Measurements from ENCODE around the gene GALT. TPM values are rescaled to one million over a fixed set of nuclear protein-coding genes. Genes with fewer than 3 reads are reported as not detected.
"Not testable (repeated sequence)": the region's sequence is repeated elsewhere in the genome, so short reads cannot be mapped to it uniquely, and the experiment has no call there.

The GALT gene
- total RNA-seq, 2 experiments from 2014 or later = 42.4 to 43.4 TPM

GRCh38 chr9:34636791-34637355 is 9.6 kb upstream of the GALT start:
- H3K4me1 Mint-ChIP-seq = peaks cover 30% of the 10 kb centered on the region
- peaks cover 23% of the 10 kb centered on the region for H3K36me3 Mint-ChIP-seq
- H3K27me3 Mint-ChIP-seq = no peaks in the 10 kb centered on the region
- peak overlapping the region; percentile 97 for H3K4me3 Mint-ChIP-seq
- H3K27ac Mint-ChIP-seq = peak overlapping the region; percentile 93
- DNase-seq = no peak
- H3K9me3 Mint-ChIP-seq = no peaks in the 10 kb centered on the region

GRCh38 chr9:34637356-34638137 is 8.9 kb upstream of the GALT start, which contains the start of gene SIGMAR1:
TSS of gene SIGMAR1 (minus strand) at chr9:34637787. CDS start at chr9:34637697, 90 bp downstream.
- no peaks in the 10 kb centered on the region for H3K27me3 Mint-ChIP-seq
- H3K27ac Mint-ChIP-seq = peak within 1 kb of the TSS; percentile 93
- H3K36me3 Mint-ChIP-seq = peaks cover 23% of the 10 kb centered on the region
- H3K4me3 Mint-ChIP-seq = peak within 1 kb of the TSS; percentile 97
- peak; percentile 97 for DNase-seq
- no peaks in the 10 kb centered on the region for H3K9me3 Mint-ChIP-seq
- peaks cover 30% of the 10 kb centered on the region for H3K4me1 Mint-ChIP-seq

GRCh38 chr9:34638138-34638445 is 8.4 kb upstream of the GALT start:
- Mint-ChIP-seq H3K9me3 (no peaks in the 10 kb centered on the region), H3K36me3 (peaks cover 22% of the 10 kb centered on the region), H3K4me3 (peak overlapping the region; percentile 97), H3K27ac (peak overlapping the region; percentile 93), H3K27me3 (no peaks in the 10 kb centered on the region), H3K4me1 (peaks cover 30% of the 10 kb centered on the region)
- DNase-seq = no peak

- peaks cover 25% of the 10 kb centered on the region for H3K4me1 Mint-ChIP-seq
- not testable (repeated sequence) for H3K27me3 Mint-ChIP-seq, DNase-seq, H3K9me3 Mint-ChIP-seq, H3K4me3 Mint-ChIP-seq, H3K27ac Mint-ChIP-seq
- H3K36me3 Mint-ChIP-seq = peaks cover 21% of the 10 kb centered on the region
Observed at GRCh38 chr9:34639322-34639721, 7.2 kb upstream of the GALT start.

- Mint-ChIP-seq H3K36me3 (peaks cover 6% of the 10 kb centered on the region), H3K9me3 (no peaks in the 10 kb centered on the region), H3K4me1 (peaks cover 15% of the 10 kb centered on the region), H3K27me3 (no peaks in the 10 kb centered on the region), H3K27ac (no peak overlapping the region), H3K4me3 (no peak overlapping the region)
- no peak for DNase-seq
Observed at GRCh38 chr9:34642679-34643078, 3.8 kb upstream of the GALT start.

- H3K27me3 Mint-ChIP-seq = no peaks in the 10 kb centered on the region
- no peaks in the 10 kb centered on the region for H3K9me3 Mint-ChIP-seq
- no peak overlapping the region for H3K27ac Mint-ChIP-seq
- H3K4me3 Mint-ChIP-seq = no peak overlapping the region
- DNase-seq = no peak
- H3K36me3 Mint-ChIP-seq = peaks cover 23% of the 10 kb centered on the region
- peaks cover 21% of the 10 kb centered on the region for H3K4me1 Mint-ChIP-seq
Observed at GRCh38 chr9:34644766-34645314, 1.6 kb upstream of the GALT start.

GRCh38 chr9:34647084-34647403 is 569 bp downstream of the GALT start:
- no peaks in the 10 kb centered on the region for H3K27me3 Mint-ChIP-seq
- no peaks in the 10 kb centered on the region for H3K9me3 Mint-ChIP-seq
- no peak for DNase-seq
- H3K36me3 Mint-ChIP-seq = peaks cover 23% of the 10 kb centered on the region
- peaks cover 26% of the 10 kb centered on the region for H3K4me1 Mint-ChIP-seq
- H3K4me3 Mint-ChIP-seq = peak overlapping the region; percentile 96
- peak overlapping the region; percentile 87 for H3K27ac Mint-ChIP-seq

- Mint-ChIP-seq H3K27ac (peak overlapping the region; percentile 87), H3K36me3 (peaks cover 23% of the 10 kb centered on the region)
- DNase-seq = no peak
Observed at GRCh38 chr9:34647651-34648050, 1.2 kb downstream of the GALT start.

GRCh38 chr9:34648673-34649072 is 2.2 kb downstream of the GALT start:
- Mint-ChIP-seq H3K9me3 (no peaks in the 10 kb centered on the region), H3K4me1 (peaks cover 38% of the 10 kb centered on the region), H3K36me3 (peaks cover 23% of the 10 kb centered on the region), H3K27ac (no peak overlapping the region), H3K4me3 (no peak overlapping the region), H3K27me3 (no peaks in the 10 kb centered on the region)
- no peak for DNase-seq

More at GRCh38 chr9:34647651-34648050, 1.2 kb downstream of the GALT start:
- Mint-ChIP-seq H3K4me1 (peaks cover 32% of the 10 kb centered on the region), H3K4me3 (peak overlapping the region; percentile 96), H3K9me3 (no peaks in the 10 kb centered on the region), H3K27me3 (no peaks in the 10 kb centered on the region)

- DNase-seq = no peak
- H3K4me3 Mint-ChIP-seq = no peak overlapping the region
- H3K36me3 Mint-ChIP-seq = peaks cover 23% of the 10 kb centered on the region
- H3K27ac Mint-ChIP-seq = no peak overlapping the region
- H3K4me1 Mint-ChIP-seq = peaks cover 37% of the 10 kb centered on the region
- H3K27me3 Mint-ChIP-seq = no peaks in the 10 kb centered on the region
- H3K9me3 Mint-ChIP-seq = no peaks in the 10 kb centered on the region
Observed at GRCh38 chr9:34650816-34651215, 4.3 kb downstream of the GALT start.

GRCh38 chr9:34651321-34651720 is 4.8 kb downstream of the GALT start:
- Mint-ChIP-seq H3K4me1 (peaks cover 33% of the 10 kb centered on the region), H3K9me3 (no peaks in the 10 kb centered on the region)

GRCh38 chr9:34651876-34652601 is 5.6 kb downstream of the GALT start, which contains the start of gene IL11RA:
TSS of gene IL11RA (plus strand) at chr9:34652185. CDS start at chr9:34655218, 3,033 bp downstream.
- no peaks in the 10 kb centered on the region for H3K9me3 Mint-ChIP-seq
- H3K27ac Mint-ChIP-seq = peak within 1 kb of the TSS; percentile 58
- no peaks in the 10 kb centered on the region for H3K27me3 Mint-ChIP-seq
- H3K4me1 Mint-ChIP-seq = peaks cover 33% of the 10 kb centered on the region
- H3K4me3 Mint-ChIP-seq = no peak within 1 kb of the TSS
- peak; percentile 57 for DNase-seq
- H3K36me3 Mint-ChIP-seq = peaks cover 23% of the 10 kb centered on the region

More at GRCh38 chr9:34651321-34651720, 4.8 kb downstream of the GALT start:
- H3K27me3 Mint-ChIP-seq = no peaks in the 10 kb centered on the region
- DNase-seq = no peak
- H3K36me3 Mint-ChIP-seq = peaks cover 23% of the 10 kb centered on the region
- no peak overlapping the region for H3K4me3 Mint-ChIP-seq
- H3K27ac Mint-ChIP-seq = no peak overlapping the region

GRCh38 chr9:34652602-34653000 is 6.1 kb downstream of the GALT start:
- Mint-ChIP-seq H3K36me3 (peaks cover 18% of the 10 kb centered on the region), H3K27ac (peak overlapping the region; percentile 23), H3K9me3 (no peaks in the 10 kb centered on the region), H3K4me1 (peaks cover 32% of the 10 kb centered on the region), H3K4me3 (no peak overlapping the region), H3K27me3 (no peaks in the 10 kb centered on the region)
- DNase-seq = no peak

- H3K4me3 Mint-ChIP-seq = no peak overlapping the region
- H3K4me1 Mint-ChIP-seq = peaks cover 24% of the 10 kb centered on the region
- H3K36me3 Mint-ChIP-seq = peaks cover 11% of the 10 kb centered on the region
- H3K27ac Mint-ChIP-seq = peak overlapping the region; percentile 23
- H3K9me3 Mint-ChIP-seq = no peaks in the 10 kb centered on the region
- no peak for DNase-seq
- H3K27me3 Mint-ChIP-seq = no peaks in the 10 kb centered on the region
Observed at GRCh38 chr9:34653151-34654072, 6.9 kb downstream of the GALT start.
